GM23338 (cell line): ENCODE measurements around the gene ADAM30. TPM values are rescaled to one million over a fixed set of nuclear protein-coding genes. Genes with fewer than 3 reads are reported as not detected.

Experiments used
- ATAC-seq: fragments of 200-7000 bp; cut with Tn5 transposase; 3 replicates; pipeline ENCODE4 v1.9.1; 2020
- DNase-seq: peaks from one replicate; pipeline ENCODE4 v3.0.0-alpha.2; 2015; ENCODE audit warnings: low spot score
- H2AFZ ChIP-seq: fragments of 200-600 bp; sonication (generic); 2 replicates; pipeline ENCODE4 v1.8.0; 2016; ENCODE audit warnings: antibody characterized with exemption, mild to moderate bottlenecking, moderate library complexity
- H3F3A ChIP-seq: fragments of 200-600 bp; sonication (generic); replicated peaks from 2 replicates; pipeline ENCODE4 v1.8.0; 2017; ENCODE audit warnings: antibody characterized with exemption, mixed run types, low read depth
- H3K27ac ChIP-seq: fragments of 200-600 bp; sonication (generic); 2 replicates; pipeline ENCODE4 v1.6.1; 2016; ENCODE audit warnings: low read depth
- H3K27me3 ChIP-seq: fragments of 200-600 bp; sonication (generic); 2 replicates; pipeline ENCODE4 v1.8.0; 2016; ENCODE audit warnings: mild to moderate bottlenecking, mixed run types, moderate library complexity; ENCODE audit not compliant: insufficient read depth
- H3K36me3 ChIP-seq: fragments of 200-600 bp; sonication (generic); 2 replicates; pipeline ENCODE4 v1.8.0; 2016; ENCODE audit warnings: mild to moderate bottlenecking; ENCODE audit not compliant: insufficient read depth
- H3K4me1 ChIP-seq: fragments of 200-600 bp; sonication (generic); 2 replicates; pipeline ENCODE4 v1.8.0; 2016; ENCODE audit warnings: mild to moderate bottlenecking, moderate library complexity; ENCODE audit not compliant: insufficient read depth
- H3K4me2 ChIP-seq: fragments of 200-600 bp; sonication (generic); 2 replicates; pipeline ENCODE4 v1.7.1; 2017; ENCODE audit warnings: mixed run types
- H3K4me3 ChIP-seq: fragments of 200-600 bp; sonication (generic); 2 replicates; pipeline ENCODE4 v1.6.1; 2016; ENCODE audit warnings: mixed run types
- H3K79me2 ChIP-seq: fragments of 200-600 bp; sonication (generic); replicated peaks from 2 replicates; pipeline ENCODE4 v1.8.0; 2017; ENCODE audit warnings: mild to moderate bottlenecking; ENCODE audit not compliant: insufficient read depth
- H3K9me2 ChIP-seq: fragments of 200-600 bp; sonication (generic); 2 replicates; pipeline ENCODE4 v1.8.0; 2017; ENCODE audit not compliant: insufficient read depth
- H4K20me1 ChIP-seq: fragments of 200-600 bp; sonication (generic); replicated peaks from 2 replicates; pipeline ENCODE4 v1.8.0; 2017; ENCODE audit warnings: mild to moderate bottlenecking; ENCODE audit not compliant: insufficient read depth
- H3K27ac Mint-ChIP-seq: 2 replicates; pipeline ENCODE4 v1.8.0; 2020; ENCODE audit warnings: inconsistent platforms, mild to moderate bottlenecking, moderate library complexity, mixed read lengths
- H3K27me3 Mint-ChIP-seq: 3 replicates; pipeline ENCODE4 v1.8.0; 2022; ENCODE audit warnings: low read depth, mild to moderate bottlenecking, moderate library complexity, mixed read lengths, inconsistent platforms; ENCODE audit not compliant: insufficient read depth, poor library complexity
- H3K36me3 Mint-ChIP-seq: 3 replicates; pipeline ENCODE4 v1.8.0; 2021; ENCODE audit warnings: low read depth, mild to moderate bottlenecking, inconsistent platforms, moderate library complexity, mixed read lengths
- H3K4me1 Mint-ChIP-seq: 3 replicates; pipeline ENCODE4 v1.8.0; 2020; ENCODE audit warnings: mild to moderate bottlenecking, inconsistent platforms, mixed read lengths
- H3K4me3 Mint-ChIP-seq: 3 replicates; pipeline ENCODE4 v1.8.0; 2021; ENCODE audit warnings: moderate library complexity, mild to moderate bottlenecking, inconsistent platforms, mixed read lengths
- H3K9me3 Mint-ChIP-seq: 3 replicates; pipeline ENCODE4 v1.8.0; 2020; ENCODE audit warnings: moderate library complexity, mild to moderate bottlenecking, inconsistent platforms, mixed read lengths
- JUNB ChIP-seq: IDR thresholded peaks from one replicate; pipeline ENCODE4 v1.6.1; 2016; ENCODE audit warnings: antibody characterized with exemption; ENCODE audit not compliant: unreplicated experiment
- POLR2AphosphoS5 ChIP-seq: IDR thresholded peaks from 2 replicates; pipeline ENCODE4 v1.6.1; 2016; ENCODE audit warnings: antibody characterized with exemption, low read depth
- STAT1 ChIP-seq: IDR thresholded peaks from one replicate; pipeline ENCODE4 v1.6.1; 2016; ENCODE audit warnings: antibody characterized with exemption; ENCODE audit not compliant: unreplicated experiment
- ZNF331 ChIP-seq: fragments of 250-450 bp; sonication (Bioruptor Pico); IDR thresholded peaks from 2 replicates; pipeline ENCODE4 v1.5.0; 2020; ENCODE audit warnings: low read depth, mild to moderate bottlenecking, moderate library complexity
- polyA plus RNA-seq: library from polyadenylated mRNA; unstranded; fragments of >200 nt; fragmentation: Nextera tagmentation; extraction: Ambion mirVana; gene quantifications from 2 replicates; pipeline ENCODE4 v1.2.1, GENCODE V29; 2016
- total RNA-seq: library from RNA; depleted of rRNA; stranded (reverse); fragments of >200 nt; shearing (Covaris generic); gene quantifications from 2 replicates; pipeline ENCODE4 v1.2.3, GENCODE V29; 2014
- TF ChIP-seq, protein P1 (sequence below), 2 experiments: fragments of 200-600 bp in 1 of 2; sonication (generic) in 1 of 2; conservative IDR thresholded peaks; 2 replicates each; pipeline versions ENCODE4 v1.5.1 to v1.6.1; 2016 to 2017; ENCODE audit warnings: antibody characterized with exemption in 2 of 2, low read depth in 2 of 2, mild to moderate bottlenecking in 2 of 2, moderate library complexity in 1 of 2
- TF ChIP-seq, protein P2 (sequence below): fragments of 250-450 bp; sonication (Bioruptor Pico); IDR thresholded peaks from 2 replicates; pipeline ENCODE4 v1.5.0; 2020; ENCODE audit warnings: mild to moderate bottlenecking, moderate library complexity

The ADAM30 gene
- total and polyA plus RNA-seq, 2 experiments from 2014 or later = not detected

DNA sequence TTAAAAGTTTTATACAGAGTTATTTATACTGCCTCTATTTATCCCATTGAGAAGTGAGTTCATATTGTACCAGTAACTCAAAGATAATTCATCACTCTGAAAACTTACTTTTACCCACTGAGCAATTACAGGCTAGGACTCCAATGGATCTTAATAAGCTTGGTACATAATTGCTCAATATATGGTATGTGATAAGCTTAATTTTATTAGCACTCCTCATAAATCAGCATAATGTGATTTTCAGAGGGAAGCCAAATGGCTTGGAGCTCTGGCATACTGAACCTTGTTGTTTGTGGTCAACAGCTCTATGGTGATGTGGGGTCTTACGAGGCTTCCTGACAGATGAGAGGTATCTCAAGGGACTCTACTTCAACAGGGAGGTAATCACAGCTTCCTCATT lies 26.3 kb downstream of the ADAM30 start:
- no peak for ATAC-seq
- DNase-seq = no peak
- Histone ChIP-seq H3K36me3 (no peaks in the 10 kb centered on the region), H3F3A (no peaks in the 10 kb centered on the region), H4K20me1 (no peaks in the 10 kb centered on the region), H3K27ac (no peak overlapping the region), H3K27me3 (no peaks in the 10 kb centered on the region), H2AFZ (no peak overlapping the region), H3K4me2 (no peak overlapping the region), H3K4me1 (no peaks in the 10 kb centered on the region), H3K9me2 (no peaks in the 10 kb centered on the region), H3K4me3 (no peak overlapping the region), H3K79me2 (no peaks in the 10 kb centered on the region)
- H3K27ac Mint-ChIP-seq = no peak overlapping the region
- TF ChIP-seq POLR2AphosphoS5 (no peak), ZNF331 (CRISPR knock-in tag) (no peak), JUNB (no peak)
- TF ChIP-seq, protein P1, sequence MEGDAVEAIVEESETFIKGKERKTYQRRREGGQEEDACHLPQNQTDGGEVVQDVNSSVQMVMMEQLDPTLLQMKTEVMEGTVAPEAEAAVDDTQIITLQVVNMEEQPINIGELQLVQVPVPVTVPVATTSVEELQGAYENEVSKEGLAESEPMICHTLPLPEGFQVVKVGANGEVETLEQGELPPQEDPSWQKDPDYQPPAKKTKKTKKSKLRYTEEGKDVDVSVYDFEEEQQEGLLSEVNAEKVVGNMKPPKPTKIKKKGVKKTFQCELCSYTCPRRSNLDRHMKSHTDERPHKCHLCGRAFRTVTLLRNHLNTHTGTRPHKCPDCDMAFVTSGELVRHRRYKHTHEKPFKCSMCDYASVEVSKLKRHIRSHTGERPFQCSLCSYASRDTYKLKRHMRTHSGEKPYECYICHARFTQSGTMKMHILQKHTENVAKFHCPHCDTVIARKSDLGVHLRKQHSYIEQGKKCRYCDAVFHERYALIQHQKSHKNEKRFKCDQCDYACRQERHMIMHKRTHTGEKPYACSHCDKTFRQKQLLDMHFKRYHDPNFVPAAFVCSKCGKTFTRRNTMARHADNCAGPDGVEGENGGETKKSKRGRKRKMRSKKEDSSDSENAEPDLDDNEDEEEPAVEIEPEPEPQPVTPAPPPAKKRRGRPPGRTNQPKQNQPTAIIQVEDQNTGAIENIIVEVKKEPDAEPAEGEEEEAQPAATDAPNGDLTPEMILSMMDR (conservative IDR thresholded peaks at IDR 0.05; ENCODE audit: low read depth in 2 of 2) = no peak
- H3K36me3 Mint-ChIP-seq = no peaks in the 10 kb centered on the region
- peaks cover 4% of the 10 kb centered on the region for H3K4me1 Mint-ChIP-seq
- no peaks in the 10 kb centered on the region for H3K9me3 Mint-ChIP-seq
- H3K4me3 Mint-ChIP-seq = no peak overlapping the region
- H3K27me3 Mint-ChIP-seq = no peaks in the 10 kb centered on the region

DNA sequence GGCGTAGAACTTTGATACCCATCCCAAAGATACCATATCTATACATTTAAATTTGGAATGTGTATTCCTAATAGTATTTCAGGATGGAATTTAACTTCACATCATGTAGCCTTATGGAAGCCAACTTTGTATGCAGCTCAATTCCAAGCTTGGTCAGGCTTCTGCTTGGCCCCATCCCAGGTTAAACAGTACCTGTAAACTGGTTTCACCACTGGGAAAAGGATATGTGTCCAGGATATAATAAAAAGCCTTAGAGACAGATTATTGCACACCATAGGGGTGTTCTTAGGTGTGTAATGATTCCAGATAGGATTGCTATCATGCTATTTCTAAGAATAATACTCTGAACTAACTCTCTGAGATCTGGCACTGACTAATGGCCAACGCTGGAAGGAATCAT lies 28.1 kb downstream of the ADAM30 start:
- ATAC-seq (no peak), DNase-seq (no peak)
- Mint-ChIP-seq H3K36me3 (no peaks in the 10 kb centered on the region), H3K4me3 (no peak overlapping the region), H3K27ac (no peak overlapping the region), H3K27me3 (no peaks in the 10 kb centered on the region), H3K4me1 (peaks cover 4% of the 10 kb centered on the region), H3K9me3 (no peaks in the 10 kb centered on the region)
- Histone ChIP-seq H3K4me1 (no peaks in the 10 kb centered on the region), H3K9me2 (no peaks in the 10 kb centered on the region), H3K4me2 (no peak overlapping the region), H3K4me3 (no peak overlapping the region), H3F3A (no peaks in the 10 kb centered on the region), H3K27me3 (no peaks in the 10 kb centered on the region), H4K20me1 (no peaks in the 10 kb centered on the region), H2AFZ (no peak overlapping the region), H3K36me3 (no peaks in the 10 kb centered on the region), H3K27ac (no peak overlapping the region), H3K79me2 (no peaks in the 10 kb centered on the region)
- TF ChIP-seq STAT1 (no peak), JUNB (no peak)
- TF ChIP-seq, protein P2, sequence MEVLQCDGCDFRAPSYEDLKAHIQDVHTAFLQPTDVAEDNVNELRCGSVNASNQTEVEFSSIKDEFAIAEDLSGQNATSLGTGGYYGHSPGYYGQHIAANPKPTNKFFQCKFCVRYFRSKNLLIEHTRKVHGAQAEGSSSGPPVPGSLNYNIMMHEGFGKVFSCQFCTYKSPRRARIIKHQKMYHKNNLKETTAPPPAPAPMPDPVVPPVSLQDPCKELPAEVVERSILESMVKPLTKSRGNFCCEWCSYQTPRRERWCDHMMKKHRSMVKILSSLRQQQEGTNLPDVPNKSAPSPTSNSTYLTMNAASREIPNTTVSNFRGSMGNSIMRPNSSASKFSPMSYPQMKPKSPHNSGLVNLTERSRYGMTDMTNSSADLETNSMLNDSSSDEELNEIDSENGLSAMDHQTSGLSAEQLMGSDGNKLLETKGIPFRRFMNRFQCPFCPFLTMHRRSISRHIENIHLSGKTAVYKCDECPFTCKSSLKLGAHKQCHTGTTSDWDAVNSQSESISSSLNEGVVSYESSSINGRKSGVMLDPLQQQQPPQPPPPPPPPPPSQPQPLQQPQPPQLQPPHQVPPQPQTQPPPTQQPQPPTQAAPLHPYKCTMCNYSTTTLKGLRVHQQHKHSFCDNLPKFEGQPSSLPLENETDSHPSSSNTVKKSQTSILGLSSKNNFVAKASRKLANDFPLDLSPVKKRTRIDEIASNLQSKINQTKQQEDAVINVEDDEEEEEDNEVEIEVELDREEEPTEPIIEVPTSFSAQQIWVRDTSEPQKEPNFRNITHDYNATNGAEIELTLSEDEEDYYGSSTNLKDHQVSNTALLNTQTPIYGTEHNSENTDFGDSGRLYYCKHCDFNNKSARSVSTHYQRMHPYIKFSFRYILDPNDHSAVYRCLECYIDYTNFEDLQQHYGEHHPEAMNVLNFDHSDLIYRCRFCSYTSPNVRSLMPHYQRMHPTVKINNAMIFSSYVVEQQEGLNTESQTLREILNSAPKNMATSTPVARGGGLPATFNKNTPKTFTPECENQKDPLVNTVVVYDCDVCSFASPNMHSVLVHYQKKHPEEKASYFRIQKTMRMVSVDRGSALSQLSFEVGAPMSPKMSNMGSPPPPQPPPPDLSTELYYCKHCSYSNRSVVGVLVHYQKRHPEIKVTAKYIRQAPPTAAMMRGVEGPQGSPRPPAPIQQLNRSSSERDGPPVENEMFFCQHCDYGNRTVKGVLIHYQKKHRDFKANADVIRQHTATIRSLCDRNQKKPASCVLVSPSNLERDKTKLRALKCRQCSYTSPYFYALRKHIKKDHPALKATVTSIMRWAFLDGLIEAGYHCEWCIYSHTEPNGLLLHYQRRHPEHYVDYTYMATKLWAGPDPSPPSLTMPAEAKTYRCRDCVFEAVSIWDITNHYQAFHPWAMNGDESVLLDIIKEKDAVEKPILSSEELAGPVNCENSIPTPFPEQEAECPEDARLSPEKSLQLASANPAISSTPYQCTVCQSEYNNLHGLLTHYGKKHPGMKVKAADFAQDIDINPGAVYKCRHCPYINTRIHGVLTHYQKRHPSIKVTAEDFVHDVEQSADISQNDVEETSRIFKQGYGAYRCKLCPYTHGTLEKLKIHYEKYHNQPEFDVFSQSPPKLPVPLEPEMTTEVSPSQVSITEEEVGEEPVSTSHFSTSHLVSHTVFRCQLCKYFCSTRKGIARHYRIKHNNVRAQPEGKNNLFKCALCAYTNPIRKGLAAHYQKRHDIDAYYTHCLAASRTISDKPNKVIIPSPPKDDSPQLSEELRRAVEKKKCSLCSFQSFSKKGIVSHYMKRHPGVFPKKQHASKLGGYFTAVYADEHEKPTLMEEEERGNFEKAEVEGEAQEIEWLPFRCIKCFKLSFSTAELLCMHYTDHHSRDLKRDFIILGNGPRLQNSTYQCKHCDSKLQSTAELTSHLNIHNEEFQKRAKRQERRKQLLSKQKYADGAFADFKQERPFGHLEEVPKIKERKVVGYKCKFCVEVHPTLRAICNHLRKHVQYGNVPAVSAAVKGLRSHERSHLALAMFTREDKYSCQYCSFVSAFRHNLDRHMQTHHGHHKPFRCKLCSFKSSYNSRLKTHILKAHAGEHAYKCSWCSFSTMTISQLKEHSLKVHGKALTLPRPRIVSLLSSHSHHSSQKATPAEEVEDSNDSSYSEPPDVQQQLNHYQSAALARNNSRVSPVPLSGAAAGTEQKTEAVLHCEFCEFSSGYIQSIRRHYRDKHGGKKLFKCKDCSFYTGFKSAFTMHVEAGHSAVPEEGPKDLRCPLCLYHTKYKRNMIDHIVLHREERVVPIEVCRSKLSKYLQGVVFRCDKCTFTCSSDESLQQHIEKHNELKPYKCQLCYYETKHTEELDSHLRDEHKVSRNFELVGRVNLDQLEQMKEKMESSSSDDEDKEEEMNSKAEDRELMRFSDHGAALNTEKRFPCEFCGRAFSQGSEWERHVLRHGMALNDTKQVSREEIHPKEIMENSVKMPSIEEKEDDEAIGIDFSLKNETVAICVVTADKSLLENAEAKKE = no peak
